Bronchial epithelial cell (primary cell): ENCODE results near the gene POU3F1. TPM values are rescaled to one million over a fixed set of nuclear protein-coding genes. Genes with fewer than 3 reads are reported as not detected.

Experiments used
- DNase-seq: peaks from one replicate; pipeline ENCODE4 v3.0.0-alpha.2; 2010; ENCODE audit warnings: low read depth
- FAIRE-seq: peaks from 2 replicates; lab custom pipeline; 2011; peaks lifted over from hg19 to GRCh38; lab: Jason Lieb, UNC
- H3K27me3 ChIP-seq: 2 replicates; pipeline ENCODE4 v1.5.1; 2011; ENCODE audit warnings: low read length; ENCODE audit not compliant: control insufficient read depth, insufficient read depth
- H3K36me3 ChIP-seq: 2 replicates; pipeline ENCODE4 v1.5.1; 2011; ENCODE audit warnings: low read length; ENCODE audit not compliant: control insufficient read depth, insufficient read depth
- H3K4me3 ChIP-seq: 2 replicates; pipeline ENCODE4 v1.5.1; 2011; ENCODE audit warnings: mild to moderate bottlenecking, low read depth, low read length, control low read depth
- CTCF ChIP-seq: IDR thresholded peaks from 2 replicates; pipeline ENCODE4 v1.5.1; 2011; ENCODE audit warnings: mild to moderate bottlenecking, moderate library complexity, low read length, control low read depth, inconsistent platforms; ENCODE audit not compliant: insufficient read depth, severe bottlenecking
- total RNA-seq: library from RNA; depleted of rRNA; stranded (reverse); fragments of >200 nt; gene quantifications from 2 replicates; pipeline ENCODE4 v1.2.1, GENCODE V29; 2014

POU3F1 gene
- total RNA-seq, 1 donor from 2014 or later = under 0.01 TPM

GRCh38 chr1:38090796-38091195 is 44.2 kb upstream of the POU3F1 start:
- Histone ChIP-seq H3K27me3 (no peaks in the 10 kb centered on the region), H3K36me3 (no peaks in the 10 kb centered on the region), H3K4me3 (no peak overlapping the region)
- DNase-seq = no peak
- no peak for FAIRE-seq
- TF ChIP-seq CTCF = no peak

GRCh38 chr1:38089712-38090360 is 43.2 kb upstream of the POU3F1 start:
- Histone ChIP-seq H3K36me3 (no peaks in the 10 kb centered on the region), H3K4me3 (no peak overlapping the region), H3K27me3 (no peaks in the 10 kb centered on the region)
- TF ChIP-seq CTCF = no peak
- no peak for DNase-seq
- FAIRE-seq = no peak

- TF ChIP-seq CTCF = no peak
- FAIRE-seq (no peak), DNase-seq (no peak)
- H3K36me3 ChIP-seq = no peaks in the 10 kb centered on the region
- no peaks in the 10 kb centered on the region for H3K27me3 ChIP-seq
- no peak overlapping the region for H3K4me3 ChIP-seq
These were observed 42.2 kb upstream of the POU3F1 start for GRCh38 chr1:38088791-38089190.

GRCh38 chr1:38088366-38088765 is 41.8 kb upstream of the POU3F1 start:
- Histone ChIP-seq H3K36me3 (no peaks in the 10 kb centered on the region), H3K4me3 (no peak overlapping the region), H3K27me3 (no peaks in the 10 kb centered on the region)
- FAIRE-seq = no peak
- TF ChIP-seq CTCF = no peak
- no peak for DNase-seq

- FAIRE-seq = no peak
- no peak overlapping the region for H3K4me3 ChIP-seq
- H3K36me3 ChIP-seq = no peaks in the 10 kb centered on the region
- DNase-seq = no peak
- no peaks in the 10 kb centered on the region for H3K27me3 ChIP-seq
- TF ChIP-seq CTCF = no peak
These were observed 41.1 kb upstream of the POU3F1 start for GRCh38 chr1:38087676-38088075.
